Natural killer cell treated with Interleukin-12 subunit alpha and Interleukin-12 subunit beta and Interleukin-15 and Interleukin-18, amount 100 ng/mL, for 72 hours (primary cell): ENCODE measurements around the gene ZNF428. TPM values are rescaled to one million over a fixed set of nuclear protein-coding genes. Genes with fewer than 3 reads are reported as not detected.
"Not testable (repeated sequence)": the region's sequence is repeated elsewhere in the genome, so short reads cannot be mapped to it uniquely, and the experiment has no call there.

ENCODE experiments used
- ATAC-seq, 2 donors: fragments of 150-1000 bp; cut with Tn5 transposase in 1 of 2; sonication (Bioruptor Pico), chemical (Tn5 transposase) in 1 of 2; 2 replicates each; pipeline ENCODE4 v1.10.0; 2021
- DNase-seq: peaks from one replicate; pipeline ENCODE4 v3.0.0; 2022; ENCODE audit warnings: low spot score
- H3K27ac Mint-ChIP-seq, 2 donors: 1 replicate in 1 of 2; 2 replicates in 1 of 2; pipeline ENCODE4 v1.8.0; 2022; ENCODE audit warnings: mixed read lengths in 2 of 2, mild to moderate bottlenecking in 1 of 2, moderate library complexity in 1 of 2
- H3K27me3 Mint-ChIP-seq, 2 donors: 1 replicate in 1 of 2; 2 replicates in 1 of 2; pipeline ENCODE4 v1.8.0; 2022; ENCODE audit warnings: mixed read lengths in 2 of 2
- H3K36me3 Mint-ChIP-seq: one replicate; pipeline ENCODE4 v1.8.0; 2022; ENCODE audit warnings: mixed read lengths
- H3K4me1 Mint-ChIP-seq, 2 donors: 1 replicate in 1 of 2; 2 replicates in 1 of 2; pipeline ENCODE4 v1.8.0; 2022; ENCODE audit warnings: low read depth in 2 of 2, mixed read lengths in 2 of 2, mild to moderate bottlenecking in 1 of 2
- H3K4me3 Mint-ChIP-seq: one replicate; pipeline ENCODE4 v1.8.0; 2022; ENCODE audit warnings: mixed read lengths
- H3K9me3 Mint-ChIP-seq: 2 replicates; pipeline ENCODE4 v1.8.0; 2022; ENCODE audit warnings: mixed read lengths
- total RNA-seq, 2 donors: library from RNA; stranded (reverse); gene quantifications; one replicate each; pipeline ENCODE4 v1.2.3, GENCODE V29; 2022

The ZNF428 gene
- total RNA-seq, 2 donors from 2014 or later = 24.9 to 25.3 TPM

DNA sequence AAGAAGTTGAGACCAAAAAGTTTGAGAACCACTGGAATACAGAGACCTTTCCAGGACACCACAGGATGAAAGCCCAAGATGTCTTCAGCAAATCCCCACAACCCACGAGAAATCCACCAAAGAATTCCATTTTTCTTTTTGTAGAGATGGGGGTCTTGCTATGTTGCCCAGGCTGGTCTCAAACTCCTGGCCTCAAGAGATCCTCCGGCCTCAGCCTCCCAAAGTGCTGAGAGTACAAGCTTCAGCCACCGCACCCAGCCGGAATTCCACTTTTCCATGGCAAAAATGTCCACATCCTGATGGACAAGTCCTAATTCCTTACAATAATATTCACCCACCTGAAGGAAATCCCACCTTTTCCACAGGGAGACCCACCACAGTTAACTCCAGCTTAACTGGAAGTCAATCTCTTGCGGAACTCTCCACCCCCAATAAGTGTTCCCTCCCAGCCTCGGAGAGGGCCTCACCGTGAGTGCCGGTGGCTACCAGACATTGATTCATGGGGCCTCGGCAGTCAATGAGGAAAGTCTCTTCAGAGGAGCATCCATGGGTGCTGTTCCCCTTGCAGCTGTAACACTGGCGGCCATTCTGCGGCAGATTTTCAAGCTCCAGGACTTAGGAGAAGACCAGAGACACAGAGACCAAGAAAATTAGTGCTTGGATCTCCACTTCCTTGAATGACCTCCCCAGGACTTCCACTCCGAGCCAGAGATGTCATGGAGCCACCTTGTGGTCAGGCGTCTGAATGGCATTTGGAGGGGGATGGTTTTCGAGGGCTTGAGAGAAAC is 32.5 kb upstream of the ZNF428 start:
- Mint-ChIP-seq H3K27me3 (no peaks in the 10 kb centered on the region), H3K9me3 (no peaks in the 10 kb centered on the region), H3K27ac (no peak overlapping the region), H3K36me3 (peaks cover 4% of the 10 kb centered on the region), H3K4me3 (no peak overlapping the region), H3K4me1 (peaks cover 0 to 4% of the 10 kb centered on the region in 2 donors)
- no peak for DNase-seq
- peak; percentile 41 to 67 for ATAC-seq

DNA sequence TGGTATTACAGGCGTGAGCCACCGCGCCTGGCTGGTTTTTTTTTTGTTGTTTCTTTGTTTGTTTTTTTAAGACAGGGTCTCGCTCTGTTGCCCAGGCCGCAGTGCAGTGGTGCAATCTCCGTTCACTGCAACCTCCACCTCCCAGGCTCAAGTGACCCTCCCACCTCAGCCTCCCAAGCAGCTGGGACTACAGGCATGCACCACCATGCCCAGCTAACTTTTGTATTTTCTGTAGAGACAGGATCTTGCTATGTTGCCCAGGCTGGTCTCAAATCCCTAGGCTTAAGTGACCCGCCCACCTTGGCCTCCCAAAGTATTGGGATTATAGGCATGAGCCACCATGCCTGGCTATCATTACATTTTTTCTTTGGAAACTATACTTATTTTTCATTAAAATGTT is 30.8 kb upstream of the ZNF428 start:
- H3K9me3 Mint-ChIP-seq, H3K4me3 Mint-ChIP-seq, ATAC-seq: not testable (repeated sequence)

DNA sequence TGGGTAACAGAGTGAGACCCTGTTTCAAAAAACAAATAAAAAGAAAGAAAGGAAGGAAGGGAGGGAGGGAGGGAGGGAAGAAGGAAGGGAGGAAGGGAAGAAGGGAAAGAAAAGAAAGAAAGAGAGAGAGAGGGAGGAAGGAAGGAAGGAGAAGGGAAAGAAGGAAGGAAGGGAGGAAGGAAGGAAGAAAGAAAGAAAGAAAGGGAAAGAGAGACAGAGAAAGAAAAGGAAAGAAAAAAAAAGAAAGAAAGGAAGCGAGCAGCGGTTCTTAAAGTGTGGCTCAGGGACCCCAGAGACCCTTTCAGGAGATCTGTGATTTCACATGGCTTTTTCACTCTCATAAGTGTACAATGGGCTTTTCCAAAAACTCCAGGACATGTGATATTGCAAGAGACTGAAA is 30.1 kb upstream of the ZNF428 start:
- H3K4me1 Mint-ChIP-seq = peaks cover 0 to 4% of the 10 kb centered on the region in 2 donors
- no peaks in the 10 kb centered on the region for H3K9me3 Mint-ChIP-seq
- H3K36me3 Mint-ChIP-seq = peaks cover 4% of the 10 kb centered on the region
- ATAC-seq = no peak
- no peaks in the 10 kb centered on the region for H3K27me3 Mint-ChIP-seq
- no peak overlapping the region for H3K27ac Mint-ChIP-seq
- no peak for DNase-seq
- no peak overlapping the region for H3K4me3 Mint-ChIP-seq

More for the DNA sequence above, 30.8 kb upstream of the ZNF428 start:
- H3K27me3 Mint-ChIP-seq, DNase-seq, H3K36me3 Mint-ChIP-seq, H3K27ac Mint-ChIP-seq, H3K4me1 Mint-ChIP-seq: not testable (repeated sequence)

DNA sequence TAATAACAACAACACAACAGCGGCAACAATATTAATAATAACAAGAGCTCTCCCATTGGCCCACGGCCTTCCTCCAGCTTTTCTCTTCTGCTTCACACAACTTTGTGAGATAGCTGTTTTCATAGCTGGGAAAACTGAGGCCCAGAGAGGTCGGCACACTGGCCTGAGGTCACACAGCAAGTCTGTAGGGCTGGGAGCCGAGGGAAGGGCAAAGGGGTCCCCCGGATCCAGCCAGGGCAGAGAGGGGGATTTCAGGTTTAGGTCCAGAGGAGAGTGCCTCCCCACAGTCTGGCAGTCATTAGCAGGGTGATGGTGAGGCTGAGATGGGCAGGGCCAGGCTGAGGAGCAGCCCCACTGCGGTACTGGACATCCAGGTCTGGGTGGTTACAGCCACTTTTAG is 29.2 kb upstream of the ZNF428 start:
- H3K27me3 Mint-ChIP-seq = no peaks in the 10 kb centered on the region
- H3K27ac Mint-ChIP-seq = no peak overlapping the region
- peaks cover 4% of the 10 kb centered on the region for H3K36me3 Mint-ChIP-seq
- ATAC-seq (no peak), DNase-seq (peak; percentile 3)
- no peaks in the 10 kb centered on the region for H3K9me3 Mint-ChIP-seq
- no peak overlapping the region for H3K4me3 Mint-ChIP-seq
- H3K4me1 Mint-ChIP-seq = peaks cover 0 to 4% of the 10 kb centered on the region in 2 donors

DNA sequence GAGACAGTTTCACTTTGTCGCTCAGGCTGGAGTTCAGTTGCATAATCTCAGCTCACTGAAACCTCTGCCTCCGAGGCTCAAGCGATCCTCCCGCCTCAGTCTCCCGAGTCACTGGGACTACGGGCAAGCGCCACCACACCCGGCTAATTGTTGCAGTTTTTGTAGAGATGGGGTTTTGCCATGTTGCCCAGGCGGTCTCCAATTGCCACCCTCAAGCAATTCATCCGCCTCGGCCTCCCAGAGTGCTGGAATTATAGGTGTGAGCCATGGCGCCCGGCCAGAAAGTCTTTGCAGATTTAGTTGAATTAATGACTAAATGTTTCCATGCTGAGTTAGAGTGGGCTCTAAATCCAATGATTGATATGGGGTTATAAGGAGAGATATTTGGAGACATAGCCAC is 24.8 kb upstream of the ZNF428 start:
- Mint-ChIP-seq H3K4me1 (peaks cover 2 to 7% of the 10 kb centered on the region in 2 donors), H3K27me3 (peaks cover 10 to 13% of the 10 kb centered on the region in 2 donors), H3K27ac (no peak overlapping the region), H3K4me3 (no peak overlapping the region), H3K9me3 (no peaks in the 10 kb centered on the region), H3K36me3 (peaks cover 4% of the 10 kb centered on the region)
- no peak for ATAC-seq
- DNase-seq = no peak

DNA sequence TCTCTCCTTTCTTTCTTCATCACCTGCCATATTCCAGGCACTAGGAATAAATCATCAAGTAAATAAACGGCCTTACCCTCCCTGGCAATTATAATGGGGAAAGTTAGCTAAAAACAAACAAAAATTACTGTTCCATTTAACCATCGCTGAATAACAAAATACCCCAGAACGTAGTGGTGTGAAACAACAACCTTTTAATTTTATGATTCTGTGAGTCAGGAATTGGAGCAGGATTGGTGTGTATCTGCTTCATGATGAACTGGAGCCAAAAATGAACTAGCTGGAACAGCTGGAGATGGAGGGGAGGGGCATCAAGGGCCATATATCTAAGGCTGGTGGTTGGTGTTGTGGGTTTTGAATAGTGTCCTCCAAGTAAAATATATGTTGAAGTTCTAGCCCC is 23.9 kb upstream of the ZNF428 start:
- DNase-seq (no peak), ATAC-seq (no peak)
- Mint-ChIP-seq H3K27me3 (peaks cover 17 to 21% of the 10 kb centered on the region in 2 donors), H3K4me3 (no peak overlapping the region), H3K36me3 (peaks cover 4% of the 10 kb centered on the region), H3K27ac (peak overlapping the region in 1 of 2 donors; percentile 29), H3K4me1 (peaks cover 9 to 13% of the 10 kb centered on the region in 2 donors), H3K9me3 (no peaks in the 10 kb centered on the region)

DNA sequence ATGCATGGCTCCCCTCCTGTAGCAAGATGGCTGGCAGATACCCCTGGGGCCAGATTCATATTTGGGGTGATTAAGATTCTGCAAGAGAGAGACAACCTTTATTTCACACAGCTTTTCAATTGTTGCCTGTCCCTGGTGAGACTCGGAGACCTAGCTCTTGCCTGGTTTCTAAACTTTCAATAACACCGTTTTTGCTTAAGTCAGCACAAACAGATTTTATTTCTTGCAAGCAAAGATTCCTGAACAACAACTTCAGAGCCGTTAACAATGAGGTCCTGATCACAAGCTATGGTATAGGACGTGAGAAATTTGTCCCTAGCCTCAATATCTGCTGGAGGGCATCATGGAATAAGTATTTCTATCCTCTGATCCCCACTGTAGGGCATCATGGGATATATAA is 23.1 kb upstream of the ZNF428 start:
- H3K27me3 Mint-ChIP-seq = peaks cover 22 to 29% of the 10 kb centered on the region in 2 donors
- H3K9me3 Mint-ChIP-seq = no peaks in the 10 kb centered on the region
- ATAC-seq (no peak), DNase-seq (no peak)
- peaks cover 9 to 13% of the 10 kb centered on the region in 2 donors for H3K4me1 Mint-ChIP-seq
- H3K4me3 Mint-ChIP-seq = no peak overlapping the region
- H3K27ac Mint-ChIP-seq = no peak overlapping the region
- H3K36me3 Mint-ChIP-seq = peaks cover 4% of the 10 kb centered on the region

DNA sequence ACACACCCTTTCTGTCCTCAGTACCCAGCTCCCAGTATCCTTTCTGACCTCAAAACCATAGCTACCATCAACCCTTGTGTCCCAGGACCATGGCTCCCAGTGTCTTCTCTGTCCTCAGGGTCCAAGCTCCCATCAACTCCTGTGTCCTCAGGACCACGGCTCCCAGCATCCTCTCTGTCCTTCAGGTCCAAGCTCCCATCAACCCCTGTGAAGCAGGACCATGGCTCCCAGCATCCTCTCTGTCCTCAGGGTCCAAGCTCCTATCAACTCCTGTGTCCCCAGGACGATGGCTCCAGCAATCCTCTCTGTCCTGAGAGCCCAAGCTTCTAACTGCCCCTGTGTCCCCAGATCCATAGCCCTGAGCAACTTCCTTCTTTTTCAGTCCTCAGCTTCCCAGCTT is 21.9 kb upstream of the ZNF428 start:
- Mint-ChIP-seq H3K4me1 (peaks cover 9 to 13% of the 10 kb centered on the region in 2 donors), H3K36me3 (peaks cover 2% of the 10 kb centered on the region), H3K4me3 (peak overlapping the region; percentile 50), H3K27me3 (peaks cover 25 to 38% of the 10 kb centered on the region in 2 donors), H3K9me3 (no peaks in the 10 kb centered on the region), H3K27ac (no peak overlapping the region)
- DNase-seq (no peak), ATAC-seq (no peak)

DNA sequence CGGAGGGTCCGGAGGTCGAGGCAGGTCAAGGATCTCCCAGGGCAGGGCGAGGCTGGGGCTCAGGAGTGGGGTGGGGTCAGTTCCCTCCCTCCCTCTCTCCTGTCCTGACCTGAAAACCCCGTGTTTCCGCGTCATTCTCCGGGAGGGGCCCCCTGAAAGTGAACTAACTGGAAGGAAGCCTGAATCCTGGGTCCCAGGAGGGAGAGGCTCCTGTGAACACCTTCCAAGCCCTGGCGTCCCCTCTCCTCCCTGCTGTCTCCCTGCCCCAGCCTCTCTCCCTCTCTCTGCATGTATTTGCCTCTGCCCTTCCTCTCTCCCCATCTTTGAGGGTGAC is 21.0 kb upstream of the ZNF428 start:
- Mint-ChIP-seq H3K27ac (no peak overlapping the region), H3K27me3 (peaks cover 25 to 38% of the 10 kb centered on the region in 2 donors), H3K36me3 (no peaks in the 10 kb centered on the region), H3K9me3 (no peaks in the 10 kb centered on the region), H3K4me3 (peak overlapping the region; percentile 70), H3K4me1 (peaks cover 9 to 13% of the 10 kb centered on the region in 2 donors)
- DNase-seq = peak; percentile 48
- ATAC-seq = no peak

DNA sequence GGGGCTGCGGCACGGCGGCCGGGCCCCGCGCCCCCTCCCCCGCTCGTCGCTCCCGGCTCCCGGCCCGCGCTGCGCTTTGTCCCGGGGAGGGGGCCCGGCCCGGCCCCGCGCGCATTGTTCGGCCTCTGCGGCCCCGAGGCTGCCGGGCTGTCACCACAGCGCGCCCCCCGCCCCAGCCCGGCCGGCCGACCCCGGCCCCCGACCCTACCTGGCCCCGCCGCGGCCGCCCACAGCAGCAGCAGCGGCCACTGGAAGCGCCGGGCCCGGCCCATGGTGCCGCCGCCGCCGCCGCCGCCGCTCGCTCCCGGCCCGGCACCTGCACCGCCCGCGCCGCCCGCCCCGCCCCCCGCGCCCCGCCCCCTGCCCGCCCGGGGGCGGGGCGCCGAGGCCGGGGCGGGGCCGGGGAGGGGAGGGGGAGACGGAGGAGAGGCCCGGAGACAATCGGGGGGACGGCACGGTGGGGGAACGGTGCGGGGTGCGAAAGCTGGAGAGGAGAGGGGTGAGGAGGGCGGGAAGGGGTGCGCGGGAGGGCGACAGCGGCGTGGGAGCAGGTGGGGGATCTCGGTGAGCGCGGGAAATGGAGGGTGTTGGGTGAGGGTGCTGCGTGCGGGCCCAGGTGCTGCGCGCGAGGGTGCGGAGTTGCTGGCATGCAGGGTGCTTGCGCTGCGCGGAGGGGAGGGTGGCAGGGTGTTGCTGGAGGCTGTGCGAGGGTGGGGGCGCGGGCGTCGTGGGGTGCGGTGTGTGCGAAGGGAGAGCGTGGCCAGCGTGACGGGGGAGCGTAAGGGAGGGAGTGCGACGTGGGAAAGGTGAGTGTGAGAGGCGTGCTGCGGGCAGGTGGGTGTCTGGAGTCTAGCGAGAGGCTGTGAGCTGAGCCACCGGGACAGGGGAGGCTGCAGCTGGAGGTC is 20.3 kb upstream of the ZNF428 start, which contains the start of gene CADM4:
CADM4 (minus strand) TSS at position 332 of the 905 bp plus-strand sequence; CDS start at position 272, 60 bp downstream.
- Mint-ChIP-seq H3K4me1 (peaks cover 9 to 13% of the 10 kb centered on the region in 2 donors), H3K9me3 (no peaks in the 10 kb centered on the region), H3K27me3 (peaks cover 25 to 38% of the 10 kb centered on the region in 2 donors), H3K4me3 (peak within 1 kb of the TSS; percentile 73), H3K27ac (no peak within 1 kb of the TSS), H3K36me3 (no peaks in the 10 kb centered on the region)
- peak; percentile 82 to 89 for ATAC-seq
- peak; percentile 60 for DNase-seq

DNA sequence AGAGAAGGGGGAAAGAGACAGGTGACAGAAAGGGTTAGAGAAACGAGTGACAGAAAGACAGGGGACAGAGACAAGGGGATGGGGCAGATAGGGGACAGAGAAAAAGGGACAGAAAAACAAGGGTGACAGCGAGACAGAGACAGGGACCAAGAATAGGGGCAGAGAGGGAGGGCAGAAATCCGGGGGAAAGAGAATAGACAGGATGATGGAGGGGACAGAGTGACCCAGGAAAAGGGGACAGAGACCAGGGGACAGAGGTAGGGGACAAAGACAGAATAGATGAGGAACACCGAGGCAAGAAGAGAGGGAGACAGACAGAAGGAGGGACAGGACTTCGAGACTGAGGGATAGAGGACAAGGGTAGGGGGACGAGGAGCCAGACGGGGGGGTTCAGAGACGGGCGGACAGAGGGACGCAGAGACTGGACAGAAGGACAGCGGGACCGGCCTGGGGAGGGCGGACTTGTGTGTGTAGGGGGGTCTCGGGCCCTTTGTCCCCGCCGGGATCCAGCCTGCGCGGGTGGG is 19.6 kb upstream of the ZNF428 start:
- no peak overlapping the region for H3K27ac Mint-ChIP-seq
- H3K36me3 Mint-ChIP-seq = no peaks in the 10 kb centered on the region
- no peak for DNase-seq
- H3K4me1 Mint-ChIP-seq = peaks cover 9 to 13% of the 10 kb centered on the region in 2 donors
- no peak for ATAC-seq
- H3K9me3 Mint-ChIP-seq = no peaks in the 10 kb centered on the region
- peaks cover 25 to 38% of the 10 kb centered on the region in 2 donors for H3K27me3 Mint-ChIP-seq
- peak overlapping the region; percentile 73 for H3K4me3 Mint-ChIP-seq

DNA sequence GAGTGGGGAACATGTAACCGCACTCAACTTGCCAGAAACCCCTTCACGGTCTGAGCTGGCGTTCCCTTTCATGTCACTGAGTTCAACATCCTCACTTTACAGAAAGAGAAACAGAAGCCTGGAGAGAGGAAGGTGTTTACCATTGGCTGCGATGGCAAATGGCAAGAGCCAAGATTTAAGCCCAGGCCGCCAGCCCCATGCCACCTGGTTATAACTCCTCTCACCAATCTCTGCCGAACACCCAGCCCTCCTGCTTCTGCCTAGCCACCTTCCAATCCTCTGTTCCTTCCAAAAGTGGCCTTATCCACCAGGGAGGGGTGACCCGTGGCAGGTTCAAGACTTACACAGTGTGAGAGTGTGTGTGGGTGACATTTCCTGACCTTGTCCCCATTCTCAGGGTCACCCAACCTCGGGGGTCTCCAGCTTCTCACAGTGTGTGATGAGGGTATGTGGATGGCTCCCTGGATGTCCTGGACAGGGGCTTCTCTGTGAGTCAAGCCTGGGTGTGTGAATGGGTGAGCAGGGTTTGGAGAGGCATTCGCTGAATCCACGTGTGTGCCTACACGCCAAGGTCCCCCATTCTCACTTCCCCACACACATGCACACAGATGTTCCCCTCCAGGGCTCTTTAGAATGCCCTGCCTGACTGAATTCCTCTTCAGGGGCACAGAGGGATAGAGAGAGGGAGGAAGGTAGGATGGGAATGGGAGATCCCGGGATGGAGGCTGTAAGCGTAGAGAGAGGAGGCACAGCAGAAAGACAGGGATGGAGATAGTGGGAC is 19.0 kb upstream of the ZNF428 start:
- H3K27ac Mint-ChIP-seq = no peak overlapping the region
- peaks cover 9 to 13% of the 10 kb centered on the region in 2 donors for H3K4me1 Mint-ChIP-seq
- H3K27me3 Mint-ChIP-seq = peaks cover 28 to 42% of the 10 kb centered on the region in 2 donors
- DNase-seq (peak; percentile 50), ATAC-seq (no peak)
- peak overlapping the region; percentile 73 for H3K4me3 Mint-ChIP-seq
- no peaks in the 10 kb centered on the region for H3K9me3 Mint-ChIP-seq
- no peaks in the 10 kb centered on the region for H3K36me3 Mint-ChIP-seq

DNA sequence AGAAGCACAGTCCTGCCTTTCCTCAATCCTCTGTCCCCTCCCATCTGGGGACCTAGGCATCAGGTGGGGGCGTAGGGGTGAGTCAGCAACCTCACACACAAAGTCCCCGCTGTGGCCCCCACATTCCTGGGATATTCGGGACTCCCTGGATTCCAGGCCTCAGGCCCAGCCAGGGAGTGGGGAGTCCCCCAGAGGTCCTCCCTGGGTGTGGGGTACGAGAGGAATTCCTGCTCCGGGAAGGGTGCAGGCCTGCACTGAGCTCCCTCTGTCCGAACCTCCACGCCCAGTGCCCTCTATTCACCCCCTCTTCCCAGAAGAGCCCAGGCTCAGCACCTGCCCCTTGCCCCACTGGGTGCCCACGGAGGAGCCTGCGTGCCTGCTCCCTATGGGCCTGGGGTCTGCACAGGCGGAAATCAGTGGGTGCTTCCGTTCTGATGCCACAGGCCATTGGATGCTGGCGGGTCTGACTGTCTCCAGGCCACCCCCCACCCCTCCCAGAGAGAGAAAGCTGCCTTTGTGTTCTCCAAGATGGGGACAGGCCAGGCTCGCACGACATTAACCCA is 16.8 kb upstream of the ZNF428 start:
- H3K36me3 Mint-ChIP-seq = no peaks in the 10 kb centered on the region
- no peak for DNase-seq
- peaks cover 9 to 13% of the 10 kb centered on the region in 2 donors for H3K4me1 Mint-ChIP-seq
- no peak for ATAC-seq
- H3K4me3 Mint-ChIP-seq = no peak overlapping the region
- H3K9me3 Mint-ChIP-seq = no peaks in the 10 kb centered on the region
- H3K27me3 Mint-ChIP-seq = peaks cover 32 to 52% of the 10 kb centered on the region in 2 donors
- H3K27ac Mint-ChIP-seq = no peak overlapping the region
